Activated T-helper 1 cell treated with Interleukin-2 at 50 U/mL for 16 hours (primary cell): ENCODE measurements around the gene SPEF1.
A peak's percentile ranks its signal among the peaks of the same experiment; 100 is the strongest.

Experiments
- DNase-seq: peaks from one replicate; pipeline ENCODE4 v3.0.0-alpha.2; 2020; ENCODE audit warnings: low read depth

The SPEF1 gene

DNA sequence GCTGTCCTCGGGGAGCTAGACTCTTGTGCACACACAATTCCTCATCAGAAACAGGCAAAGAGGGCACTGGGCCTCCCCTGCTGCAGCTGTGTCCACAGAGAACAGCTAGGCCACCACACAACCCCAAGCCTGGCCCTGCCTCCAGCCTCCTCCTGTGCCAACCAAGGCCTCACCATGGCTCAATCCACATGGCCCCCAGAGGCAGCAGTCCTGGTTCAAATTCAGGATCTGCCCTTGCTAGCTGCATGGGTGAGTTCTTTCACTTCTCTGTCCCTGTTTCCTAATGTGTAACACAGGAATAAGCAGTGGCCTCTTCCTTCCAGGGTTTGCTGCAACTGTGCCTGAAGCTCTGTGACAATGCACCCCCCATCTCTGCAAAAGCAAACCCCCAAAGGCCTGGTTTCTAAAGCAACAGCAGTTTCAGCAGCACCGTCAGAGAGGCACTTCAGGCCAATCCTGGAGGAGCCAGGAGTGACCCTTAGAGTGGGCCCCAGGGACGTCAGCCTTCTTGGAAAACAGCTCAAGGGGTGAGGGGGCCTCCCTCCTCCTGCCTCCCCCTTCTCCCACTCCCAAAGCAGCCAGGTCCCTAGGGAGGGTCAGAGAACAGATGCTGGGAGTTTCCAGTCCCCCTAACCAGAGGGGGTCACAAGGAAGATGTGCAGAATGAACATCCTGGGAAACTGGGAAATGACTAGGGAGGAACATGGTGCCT is 15.9 kb downstream of the SPEF1 start:
- no peak for DNase-seq

DNA sequence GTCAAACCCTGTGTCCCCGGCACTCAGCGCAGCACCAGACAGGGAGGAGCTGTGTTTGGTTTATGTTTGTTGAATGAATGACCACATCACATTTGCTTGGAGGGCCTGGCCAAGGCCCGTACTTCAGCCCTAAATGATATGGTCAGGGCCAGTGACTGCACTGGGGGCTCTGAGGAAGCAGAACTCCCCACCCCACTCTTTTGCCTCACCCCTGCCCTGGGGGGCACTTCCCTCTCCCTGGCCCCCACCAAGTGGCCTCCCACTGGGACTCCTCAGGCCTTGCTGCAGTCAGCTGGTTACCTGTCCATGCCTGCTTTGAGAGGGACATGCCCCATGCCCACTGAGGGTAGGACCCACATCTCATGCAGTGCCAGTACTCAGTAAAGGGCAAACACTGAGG is 16.6 kb downstream of the SPEF1 start:
- no peak for DNase-seq

DNA sequence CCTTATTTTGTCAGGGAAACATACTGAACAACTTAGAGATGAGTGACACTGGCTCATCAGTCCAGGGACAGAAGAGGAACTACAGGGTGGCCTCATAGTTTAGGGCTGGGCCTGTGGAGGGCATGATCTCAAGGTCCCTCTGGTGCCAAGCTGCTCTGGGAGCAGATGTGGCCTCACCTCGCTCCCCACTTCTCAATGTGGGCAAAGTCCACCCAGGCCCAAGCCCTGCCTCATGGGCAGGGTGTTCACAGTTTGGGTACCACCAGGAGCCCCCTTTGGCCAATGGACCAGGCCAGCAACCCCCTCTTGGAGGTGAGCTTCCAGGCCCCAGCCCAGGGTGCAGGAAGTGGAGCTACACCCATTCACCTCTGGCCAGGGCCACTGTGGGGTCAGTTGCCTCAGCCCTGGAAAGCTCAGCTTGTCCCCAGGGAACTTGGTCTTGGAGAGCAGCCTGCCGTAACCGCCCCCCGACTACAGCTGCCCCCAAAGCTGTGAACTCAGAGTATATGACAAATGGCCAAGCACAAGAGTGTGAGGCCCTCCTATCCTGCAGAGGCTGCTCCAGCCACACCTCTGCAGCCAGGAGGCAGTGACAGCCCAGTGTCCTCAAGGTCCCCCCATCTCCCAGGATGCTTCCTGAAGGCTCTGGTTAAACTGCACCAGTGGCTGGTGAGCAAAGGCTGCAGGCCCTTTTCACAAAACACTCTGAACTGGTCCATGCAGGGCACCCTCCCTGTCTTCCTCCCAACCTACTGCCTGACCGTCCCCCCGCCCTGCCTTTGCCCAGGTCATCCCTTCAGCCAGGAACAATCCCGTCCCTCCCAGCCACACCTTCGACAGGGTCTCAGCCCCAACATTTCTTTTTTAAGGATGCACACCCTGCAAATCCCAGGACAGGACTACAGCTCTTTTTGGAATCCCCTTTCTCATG is 17.3 kb downstream of the SPEF1 start:
- DNase-seq, result no peak

DNA sequence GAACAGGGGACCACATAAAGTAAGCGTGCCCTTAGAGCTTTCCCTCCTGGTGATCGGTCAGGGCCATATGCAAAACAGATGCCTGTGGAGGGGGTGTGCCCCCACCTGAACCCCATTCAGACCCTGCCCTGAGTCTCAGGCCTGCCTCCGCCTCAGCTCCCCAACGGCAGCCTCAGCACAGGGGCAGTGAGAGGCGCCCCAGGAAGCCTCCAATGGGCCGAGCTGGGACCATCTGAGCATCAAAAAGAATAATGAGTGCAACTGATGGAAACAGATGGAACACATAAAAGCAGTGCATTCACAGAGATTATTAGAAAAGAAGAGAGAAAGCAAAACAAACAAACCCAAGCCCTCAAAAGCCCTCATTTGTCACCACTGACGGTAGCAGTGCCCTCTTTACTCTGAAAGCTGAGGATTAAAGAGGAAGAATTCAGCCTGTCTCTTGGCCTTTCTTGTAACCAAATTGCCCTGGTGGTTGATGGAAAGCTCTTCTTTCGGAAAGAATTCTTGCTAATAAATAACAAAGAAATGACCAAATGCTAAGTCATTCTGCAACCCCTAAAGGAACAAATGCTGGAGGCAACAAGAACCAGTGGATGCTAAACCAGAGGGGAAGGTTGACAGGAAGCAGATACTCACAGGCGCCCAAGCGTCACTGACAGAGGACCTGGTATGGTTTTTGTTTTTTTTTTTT is 20.4 kb downstream of the SPEF1 start:
- no peak for DNase-seq

DNA sequence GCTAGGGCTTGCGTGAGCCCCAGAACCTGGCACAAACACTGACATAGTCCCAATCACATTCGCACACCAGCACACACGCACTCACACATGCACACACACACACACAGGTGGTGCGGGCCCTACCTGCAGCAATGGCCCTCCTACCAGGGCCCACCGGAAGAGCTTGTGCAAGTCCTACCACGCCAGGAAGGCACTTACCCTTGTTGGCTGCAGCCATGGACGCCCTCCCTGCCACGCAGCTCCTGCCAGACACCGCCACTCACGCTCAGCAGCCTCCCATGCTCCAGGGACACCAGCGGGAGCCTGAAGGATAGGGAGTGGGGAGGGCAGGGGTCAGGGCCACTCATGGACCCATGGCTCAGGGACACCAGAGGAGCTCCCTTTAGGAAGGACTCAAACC is 21.4 kb downstream of the SPEF1 start:
- DNase-seq, result no peak

DNA sequence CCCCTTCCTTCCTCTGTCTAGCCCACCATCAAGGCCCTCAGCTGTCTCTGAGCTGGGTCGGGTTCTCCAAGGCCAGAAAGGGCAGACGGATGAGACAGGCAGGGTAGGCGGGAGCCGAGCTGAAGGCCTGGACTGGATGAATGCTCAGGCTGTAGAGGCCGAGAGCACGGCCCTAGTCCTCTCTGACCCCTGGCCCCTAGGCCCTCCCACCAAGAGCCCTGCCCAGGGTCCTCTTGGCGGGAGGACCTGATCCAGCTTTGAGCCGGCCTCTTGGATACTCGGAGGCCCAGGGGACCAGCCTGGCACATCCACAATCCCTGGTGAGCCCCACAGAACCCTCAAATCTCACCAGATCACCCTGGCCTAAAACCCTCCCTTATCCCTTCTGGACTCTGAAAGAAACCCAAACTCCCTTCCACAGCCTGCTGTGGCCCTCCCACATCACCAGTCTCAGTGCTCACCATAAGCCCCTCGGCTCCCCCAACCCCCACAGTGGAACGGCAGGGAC is 21.9 kb downstream of the SPEF1 start:
- DNase-seq, result no peak

DNA sequence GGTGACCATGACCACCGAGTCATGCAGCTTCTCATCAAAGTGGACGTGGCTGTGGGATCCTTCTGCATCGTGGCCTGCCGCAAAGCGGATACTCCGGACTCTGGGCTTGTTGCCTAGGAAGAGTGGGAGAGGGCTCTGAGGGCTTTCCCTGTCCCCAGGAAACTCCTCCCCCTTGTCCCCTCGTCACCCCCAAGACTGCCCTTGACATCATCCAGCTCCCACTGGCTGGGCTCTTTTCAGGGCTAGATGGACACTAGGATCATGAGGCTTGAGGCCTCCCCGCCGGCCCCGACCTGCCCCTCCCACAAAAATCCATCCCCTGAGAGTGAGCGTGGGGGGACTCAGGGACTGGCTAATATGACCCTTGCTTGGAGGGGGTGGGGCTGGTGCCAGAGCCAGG is 22.7 kb downstream of the SPEF1 start:
- no peak for DNase-seq

DNA sequence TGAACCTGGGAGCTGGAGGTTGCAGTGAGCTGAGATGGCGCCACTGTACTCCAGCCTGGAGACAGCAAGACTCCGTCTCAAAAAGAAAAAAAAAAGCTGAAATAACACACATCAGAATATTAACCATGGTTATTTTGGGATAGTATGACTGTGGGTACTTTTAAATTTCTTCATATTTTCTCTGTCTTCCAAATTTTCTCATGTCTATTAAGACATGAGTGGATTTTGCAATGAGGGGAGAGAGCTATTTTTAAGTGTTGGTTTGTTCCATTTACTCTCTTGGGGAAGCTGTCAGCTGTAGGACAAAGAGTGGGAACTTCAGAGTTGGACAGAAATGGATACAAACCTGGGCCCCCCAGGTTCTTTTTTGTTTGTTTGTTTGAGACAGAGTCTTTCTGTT is 24.0 kb downstream of the SPEF1 start:
- no peak for DNase-seq

DNA sequence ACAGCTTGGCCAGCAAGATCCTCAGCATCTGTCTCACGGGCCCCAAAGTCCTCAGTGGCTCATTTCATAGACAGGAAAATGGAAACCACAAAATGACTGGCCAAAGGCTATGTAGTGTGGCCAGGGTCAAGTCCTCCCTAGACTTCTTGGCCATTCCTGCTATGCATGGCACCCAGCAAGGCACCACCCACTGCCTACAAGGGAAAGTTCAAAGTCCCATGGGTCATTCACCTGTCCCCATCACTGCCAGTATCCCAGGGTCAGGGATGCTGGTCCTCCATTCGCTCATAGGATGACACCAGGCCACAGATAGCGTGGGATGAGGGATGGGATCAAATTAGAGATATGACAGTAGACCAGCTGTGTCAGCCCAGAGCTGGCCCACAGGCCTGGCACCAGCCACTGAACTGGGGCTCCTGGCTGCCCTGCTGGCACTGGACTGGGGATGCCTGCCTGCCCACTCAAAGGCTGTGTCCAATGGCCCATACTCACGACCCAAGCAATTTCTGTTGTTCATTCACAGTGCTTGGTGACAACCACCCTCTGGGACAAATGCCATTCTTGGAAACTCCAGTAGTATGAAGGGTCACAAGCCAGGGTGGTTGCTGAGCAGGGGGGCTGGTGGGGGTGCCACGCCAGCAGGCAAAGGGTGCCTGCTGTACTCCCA is 25.3 kb downstream of the SPEF1 start:
- no peak for DNase-seq

DNA sequence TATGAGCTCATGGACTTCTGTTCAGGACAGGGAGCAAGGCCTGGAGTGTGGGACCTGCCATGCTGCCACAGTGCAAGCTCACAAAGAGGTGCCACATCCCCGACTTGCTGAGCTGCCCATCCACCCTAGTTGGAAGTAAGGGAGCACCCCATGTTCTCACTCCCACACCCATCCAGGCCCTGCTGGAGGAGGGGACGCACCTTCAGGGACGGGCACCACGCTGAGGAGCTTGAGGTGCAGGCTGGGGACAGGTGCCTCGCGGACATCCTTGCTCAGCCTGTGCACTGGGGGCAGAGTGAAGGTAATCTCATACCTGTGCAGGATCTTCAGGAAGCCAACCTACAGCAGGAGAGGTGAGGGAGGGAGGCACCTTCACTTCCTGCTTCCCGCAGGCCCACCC is 26.0 kb downstream of the SPEF1 start:
- DNase-seq, result no peak

DNA sequence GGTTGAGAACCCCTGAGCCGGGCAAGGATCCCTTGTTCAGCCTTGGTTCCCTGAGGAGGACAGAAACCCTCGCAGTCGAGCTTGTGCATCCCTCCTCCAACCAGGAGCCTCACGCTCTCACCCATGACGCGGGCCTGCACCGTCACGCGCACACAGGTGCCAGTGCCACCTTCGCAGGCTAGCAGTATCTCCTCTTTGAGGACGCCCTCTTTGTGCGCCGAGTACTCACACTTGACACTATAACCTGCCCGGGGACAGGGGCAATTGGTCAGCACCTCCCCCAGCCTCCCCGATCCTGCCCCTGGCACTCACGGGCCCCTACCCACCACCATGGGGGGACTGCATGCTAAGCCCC is 27.0 kb downstream of the SPEF1 start:
- no peak for DNase-seq

DNA sequence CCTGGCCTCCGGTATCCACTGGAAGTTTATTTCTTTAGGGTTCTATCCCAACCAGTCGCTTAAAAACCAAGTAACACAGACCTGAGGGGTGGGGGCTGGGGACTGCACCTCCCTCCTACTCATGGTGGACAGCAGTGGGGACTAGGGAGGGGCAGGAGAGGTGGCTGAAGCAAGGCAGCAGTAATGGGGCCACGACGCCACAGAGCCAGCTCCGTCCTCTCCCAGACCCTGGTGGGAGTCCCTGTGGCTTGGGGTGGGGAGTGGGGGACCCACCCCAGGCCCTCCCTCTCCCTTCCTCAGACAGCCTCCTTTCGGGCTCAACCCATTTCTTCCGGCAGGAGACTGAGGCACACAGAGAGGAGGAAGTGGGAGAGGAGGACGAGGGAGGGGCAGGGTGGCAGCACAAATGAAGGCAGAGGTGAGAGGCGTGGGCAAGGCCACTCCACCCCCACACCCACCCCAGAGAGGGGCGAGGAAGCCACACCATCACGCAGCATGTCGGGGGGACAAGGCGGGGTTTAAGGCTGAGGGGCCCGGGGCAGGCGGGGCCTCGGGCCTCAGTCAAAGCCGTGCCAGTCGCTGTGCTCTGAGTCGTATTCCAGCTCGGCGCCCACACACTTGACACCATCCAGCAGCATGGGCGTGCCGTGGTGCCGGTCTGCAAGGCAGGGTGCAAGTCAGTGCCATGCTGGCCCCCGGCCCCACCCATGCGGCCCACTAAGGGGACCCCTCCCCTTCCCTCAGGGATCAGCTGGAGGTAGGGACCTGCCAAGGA is 27.6 kb downstream of the SPEF1 start:
- DNase-seq, result no peak

DNA sequence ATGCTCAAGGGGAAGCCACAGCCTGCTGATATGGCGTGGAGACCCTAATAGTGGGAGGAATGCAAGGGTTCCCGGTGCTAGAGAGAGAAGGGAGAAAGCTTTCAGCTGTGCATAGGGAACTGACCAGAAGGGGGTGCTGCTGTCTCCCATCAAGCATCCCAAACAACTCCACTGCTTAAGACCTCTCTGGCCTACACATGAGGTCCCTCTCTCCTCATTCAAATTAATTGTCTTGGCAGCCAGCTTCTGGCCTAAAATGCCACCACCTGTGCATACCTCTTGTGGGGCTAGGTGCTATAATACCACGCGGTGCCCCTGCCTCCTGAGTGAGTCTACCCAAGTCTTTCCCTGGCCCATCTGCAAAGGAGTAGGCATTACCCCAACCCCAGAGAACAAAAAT is 28.1 kb downstream of the SPEF1 start:
- DNase-seq, result peak; percentile 27

DNA sequence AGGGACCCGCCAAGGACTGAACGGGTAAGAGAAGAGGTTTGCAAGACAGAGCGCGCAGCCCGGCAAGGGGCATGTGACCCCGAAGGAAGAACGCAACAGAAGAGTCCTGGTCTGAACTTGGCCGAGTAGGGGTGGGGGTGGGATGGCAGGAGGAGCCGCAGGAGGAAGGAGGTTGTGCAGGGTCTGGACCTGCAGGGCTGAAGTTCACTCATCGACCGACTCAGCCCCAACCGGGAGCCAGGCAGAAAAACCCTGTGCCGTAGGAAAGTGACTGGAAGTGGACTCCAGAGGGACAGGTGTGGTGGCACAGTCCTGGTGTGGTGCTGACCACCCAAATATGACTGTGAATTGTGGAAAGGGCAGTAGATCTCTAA is 28.9 kb downstream of the SPEF1 start:
- DNase-seq, result no peak

DNA sequence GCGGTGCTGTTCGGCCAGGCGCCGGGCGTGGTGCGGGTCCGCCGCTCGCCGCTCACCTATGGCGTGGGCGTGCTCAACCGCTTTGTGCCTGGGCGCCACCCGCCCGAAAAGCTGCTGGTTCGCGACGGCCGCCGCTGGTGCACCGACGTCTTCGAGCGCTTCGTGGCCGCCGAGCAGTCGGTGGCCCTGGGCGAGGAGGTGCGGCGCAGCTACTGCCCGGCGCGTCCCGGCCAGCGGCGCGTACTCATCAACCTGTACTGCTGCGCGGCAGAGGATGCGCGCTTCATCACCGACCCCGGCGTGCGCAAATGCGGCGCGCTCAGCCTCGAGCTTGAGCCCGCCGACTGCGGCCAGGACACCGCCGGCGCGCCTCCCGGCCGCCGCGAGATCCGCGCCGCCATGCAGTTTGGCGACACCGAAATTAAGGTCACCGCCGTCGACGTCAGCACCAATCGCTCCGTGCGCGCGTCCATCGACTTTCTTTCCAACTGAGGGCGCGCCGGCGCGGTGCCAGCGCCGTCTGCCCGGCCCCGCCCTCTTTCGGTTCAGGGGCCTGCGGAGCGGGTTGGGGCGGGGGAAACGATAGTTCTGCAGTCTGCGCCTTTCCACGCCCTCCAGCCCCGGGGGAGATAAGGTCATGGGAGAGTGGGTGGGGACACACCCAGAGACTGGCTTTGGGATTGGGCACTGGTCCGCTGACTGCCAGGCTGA is 29.4 kb downstream of the SPEF1 start:
- peak; percentile 21 for DNase-seq

DNA sequence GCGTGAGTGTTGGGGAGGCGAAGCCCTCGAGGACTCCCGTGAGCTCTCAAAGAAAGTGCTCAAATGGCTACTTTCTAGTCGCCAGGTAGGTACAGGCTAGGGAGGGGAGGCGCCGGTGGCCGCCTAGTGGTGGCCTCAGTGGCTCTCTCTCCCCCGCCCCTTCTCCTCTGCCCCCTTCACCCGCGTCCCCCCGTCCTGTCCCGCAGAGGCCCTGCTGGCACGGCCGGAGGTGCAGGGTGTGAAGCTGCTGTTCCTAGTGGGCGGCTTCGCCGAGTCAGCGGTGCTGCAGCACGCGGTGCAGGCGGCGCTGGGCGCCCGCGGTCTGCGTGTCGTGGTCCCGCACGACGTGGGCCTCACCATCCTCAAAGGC is 30.0 kb downstream of the SPEF1 start:
- no peak for DNase-seq

DNA sequence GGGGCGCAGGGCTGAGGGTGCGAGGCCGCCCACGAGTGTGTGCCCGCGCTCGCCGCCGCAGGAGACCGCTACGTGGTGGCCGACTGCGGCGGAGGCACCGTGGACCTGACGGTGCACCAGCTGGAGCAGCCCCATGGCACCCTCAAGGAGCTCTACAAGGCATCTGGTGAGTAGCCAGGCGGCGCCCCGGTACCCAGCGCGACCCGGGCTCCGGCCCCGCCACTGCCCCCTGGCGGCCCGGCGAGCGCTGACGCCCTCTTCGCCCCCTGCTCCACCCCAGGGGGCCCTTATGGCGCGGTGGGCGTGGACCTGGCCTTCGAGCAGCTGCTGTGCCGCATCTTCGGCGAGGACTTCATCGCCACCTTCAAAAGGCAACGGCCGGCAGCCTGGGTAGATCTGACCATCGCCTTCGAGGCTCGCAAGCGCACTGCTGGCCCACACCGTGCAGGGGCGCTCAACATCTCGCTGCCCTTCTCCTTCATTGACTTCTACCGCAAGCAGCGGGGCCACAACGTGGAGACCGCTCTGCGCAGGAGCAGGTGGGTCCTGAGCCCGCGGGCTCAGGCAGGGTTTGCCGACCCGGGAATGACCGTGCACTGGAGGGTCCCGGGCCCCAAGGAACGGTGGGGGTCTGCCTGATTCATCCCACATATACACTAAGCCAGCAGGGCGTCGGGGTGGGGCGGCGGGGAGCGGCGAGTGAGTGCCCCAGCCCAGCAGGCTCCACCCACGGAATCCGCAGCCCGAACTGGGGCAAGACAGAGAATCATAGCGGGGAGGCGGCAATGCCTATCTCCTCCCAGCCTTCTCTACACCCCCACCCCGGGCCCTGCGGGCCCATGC is 31.3 kb downstream of the SPEF1 start:
- no peak for DNase-seq

DNA sequence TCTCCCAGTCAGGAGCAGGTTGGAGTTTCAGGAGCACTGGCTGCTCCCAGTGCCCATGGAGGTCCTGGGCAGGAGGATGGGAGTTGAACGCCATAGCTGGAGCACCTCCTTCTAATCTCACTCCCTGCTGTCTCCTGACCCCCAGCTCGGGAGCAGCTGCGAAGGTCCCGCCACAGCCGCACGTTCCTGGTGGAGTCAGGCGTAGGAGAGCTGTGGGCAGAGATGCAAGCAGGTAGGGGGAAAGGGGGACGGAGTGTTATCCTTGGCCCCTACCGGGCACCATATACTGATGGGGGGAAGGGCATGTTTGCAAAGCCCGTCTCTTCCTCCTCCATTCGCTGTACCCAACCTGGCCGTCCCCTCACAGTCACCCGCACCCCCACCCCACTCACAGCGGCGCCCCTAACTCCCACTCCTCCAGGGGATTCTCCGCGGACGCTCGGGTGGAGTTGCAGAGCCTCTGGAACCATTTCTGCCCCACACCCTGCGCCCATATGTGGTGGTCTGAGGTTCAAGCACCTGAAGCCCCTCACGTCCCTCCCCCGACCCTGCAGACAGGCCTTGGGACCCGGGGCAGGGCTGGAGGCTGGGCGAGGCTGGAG is 32.1 kb downstream of the SPEF1 start:
- DNase-seq, result no peak

DNA sequence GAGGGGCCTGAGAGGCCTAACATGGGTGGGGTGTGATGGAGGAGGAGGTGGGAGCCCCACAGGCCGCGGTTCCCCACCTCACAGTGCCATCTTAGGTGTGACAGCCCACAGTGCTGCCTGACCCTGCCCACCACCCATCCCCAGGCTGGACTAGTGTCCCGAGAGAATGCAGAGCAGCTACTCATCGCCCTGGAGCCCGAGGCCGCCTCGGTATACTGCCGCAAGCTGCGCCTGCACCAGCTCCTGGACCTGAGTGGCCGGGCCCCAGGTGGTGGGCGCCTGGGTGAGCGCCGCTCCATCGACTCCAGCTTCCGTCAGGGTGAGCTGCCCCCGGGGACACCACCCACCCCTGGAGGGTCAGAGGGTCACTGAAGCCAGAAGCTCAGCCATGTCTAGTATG is 33.2 kb downstream of the SPEF1 start:
- no peak for DNase-seq

DNA sequence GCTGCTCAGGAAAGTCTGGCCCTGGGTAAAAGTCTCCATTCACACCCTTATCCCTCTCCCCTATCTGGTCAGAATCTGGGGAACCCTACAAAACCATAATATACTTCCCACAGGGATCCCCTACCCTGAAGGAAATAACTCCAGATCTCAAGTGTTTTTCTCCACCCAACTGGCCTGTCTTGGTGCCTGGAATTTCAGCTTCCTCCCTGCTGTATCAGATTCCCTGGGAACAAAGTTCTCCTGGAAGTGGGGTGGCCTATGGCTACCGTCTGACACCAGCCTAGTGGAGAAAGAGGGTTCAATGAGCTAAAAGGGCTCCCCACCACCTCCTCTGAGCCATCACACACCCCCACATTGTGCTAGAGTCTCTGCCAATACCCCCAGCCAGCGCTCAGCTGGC is 33.8 kb downstream of the SPEF1 start:
- no peak for DNase-seq
